Measurements from ENCODE around the gene MST1. TPM values are rescaled to one million over a fixed set of nuclear protein-coding genes. Genes with fewer than 3 reads are reported as not detected.

Gene MST1
- total RNA-seq, 4 donors from 2014 or later = 12.9 to 24.7 (median 17.4) TPM

DNA sequence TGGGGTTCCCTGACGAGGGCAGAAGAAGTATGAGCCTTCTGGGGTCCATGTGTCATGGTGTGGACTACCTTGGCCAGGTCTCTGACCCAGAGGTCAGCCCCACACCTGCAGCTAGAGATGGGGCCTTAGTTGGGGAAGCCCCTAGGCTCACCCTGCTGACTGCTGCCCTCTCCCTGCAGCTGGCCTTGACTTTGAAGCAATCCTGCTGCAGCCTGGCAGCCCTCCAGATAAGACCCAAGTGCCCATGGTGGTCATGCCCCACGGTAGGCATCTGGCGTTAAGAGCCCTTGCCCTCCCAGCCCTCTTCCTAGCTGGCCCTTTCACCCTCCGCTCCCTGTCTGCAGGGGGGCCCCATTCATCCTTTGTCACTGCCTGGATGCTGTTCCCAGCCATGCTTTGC, 7.7 kb downstream of the MST1 start:
- no peak for DNase-seq (ENCODE audit: low spot score in 2 of 2)
- intact Hi-C loops (cut with DNase I; ENCODE audit: low total_unique reads) = no loop called here
- no peak for TF ChIP-seq POLR2A (IDR thresholded peaks at IDR 0.05)
- TF ChIP-seq, protein P1, sequence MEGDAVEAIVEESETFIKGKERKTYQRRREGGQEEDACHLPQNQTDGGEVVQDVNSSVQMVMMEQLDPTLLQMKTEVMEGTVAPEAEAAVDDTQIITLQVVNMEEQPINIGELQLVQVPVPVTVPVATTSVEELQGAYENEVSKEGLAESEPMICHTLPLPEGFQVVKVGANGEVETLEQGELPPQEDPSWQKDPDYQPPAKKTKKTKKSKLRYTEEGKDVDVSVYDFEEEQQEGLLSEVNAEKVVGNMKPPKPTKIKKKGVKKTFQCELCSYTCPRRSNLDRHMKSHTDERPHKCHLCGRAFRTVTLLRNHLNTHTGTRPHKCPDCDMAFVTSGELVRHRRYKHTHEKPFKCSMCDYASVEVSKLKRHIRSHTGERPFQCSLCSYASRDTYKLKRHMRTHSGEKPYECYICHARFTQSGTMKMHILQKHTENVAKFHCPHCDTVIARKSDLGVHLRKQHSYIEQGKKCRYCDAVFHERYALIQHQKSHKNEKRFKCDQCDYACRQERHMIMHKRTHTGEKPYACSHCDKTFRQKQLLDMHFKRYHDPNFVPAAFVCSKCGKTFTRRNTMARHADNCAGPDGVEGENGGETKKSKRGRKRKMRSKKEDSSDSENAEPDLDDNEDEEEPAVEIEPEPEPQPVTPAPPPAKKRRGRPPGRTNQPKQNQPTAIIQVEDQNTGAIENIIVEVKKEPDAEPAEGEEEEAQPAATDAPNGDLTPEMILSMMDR (IDR thresholded peaks at IDR 0.05) = no peak
- WGBS, 2 donors = 75 to 93% methylated on average over 4 of the region's 4 CpGs
- no peak overlapping the region for H3K4me3 ChIP-seq (ENCODE audit: low read depth, poor library complexity, severe bottlenecking)

DNA sequence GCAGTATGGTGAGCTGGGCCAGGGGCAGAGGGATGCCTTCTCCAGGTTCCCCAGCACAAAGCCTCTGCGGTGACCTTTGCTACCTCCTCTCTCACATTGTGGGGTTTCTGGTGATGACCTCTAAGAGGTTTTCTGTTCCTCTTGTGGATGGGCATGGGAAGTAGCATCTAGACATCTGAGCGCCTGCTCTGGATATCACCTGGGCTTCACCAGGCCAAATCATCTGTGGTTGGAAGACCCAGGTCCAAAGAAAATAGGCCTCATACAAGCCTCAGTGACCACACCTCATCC, 8.1 kb downstream of the MST1 start:
- WGBS, 2 donors = 93 to 100% methylated on average over 2 of the region's 2 CpGs
- DNase-seq (ENCODE audit: low spot score in 2 of 2) = no peak
- intact Hi-C loops (cut with DNase I; ENCODE audit: low total_unique reads) = no loop called here
- no peak overlapping the region for H3K4me3 ChIP-seq (ENCODE audit: low read depth, poor library complexity, severe bottlenecking)
- TF ChIP-seq POLR2A (IDR thresholded peaks at IDR 0.05) = no peak

DNA sequence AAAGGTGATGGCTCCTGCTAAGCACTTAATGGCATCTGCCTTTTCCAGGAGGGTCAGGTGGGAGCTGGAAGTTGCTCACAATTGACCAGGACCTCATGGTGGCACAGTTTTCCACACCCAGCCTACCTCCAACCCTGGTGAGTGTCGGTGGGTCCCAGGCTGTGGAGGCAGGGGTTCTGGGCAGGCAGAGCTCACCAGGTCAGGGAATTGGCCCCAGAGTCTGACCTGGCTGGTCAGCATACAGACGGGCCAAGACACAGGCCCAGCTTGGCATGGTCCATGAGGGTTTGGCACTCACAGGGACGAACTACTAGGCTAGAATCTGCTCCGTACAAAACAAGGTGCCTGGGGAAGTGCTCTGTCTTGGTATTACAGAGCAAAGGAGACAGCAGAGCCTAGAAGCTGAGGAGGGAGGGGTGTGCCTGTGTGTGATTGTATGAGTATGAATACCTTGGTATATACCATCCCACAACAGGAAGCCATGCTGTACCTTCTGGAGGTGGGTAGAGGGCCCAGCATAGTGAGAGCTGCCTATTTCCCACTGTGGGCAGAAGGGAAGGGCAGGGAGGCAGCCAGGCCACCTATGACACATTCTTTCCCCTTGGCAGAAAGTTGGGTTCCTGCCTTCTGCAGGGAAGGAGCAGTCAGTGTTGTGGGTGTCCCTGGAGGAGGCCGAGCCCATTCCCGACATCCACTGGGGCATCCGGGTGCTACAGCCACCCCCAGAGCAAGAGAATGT, 8.6 kb downstream of the MST1 start:
- TF ChIP-seq, protein P1 (IDR thresholded peaks at IDR 0.05) = no peak
- no peak for TF ChIP-seq POLR2A (IDR thresholded peaks at IDR 0.05)
- intact Hi-C loops (cut with DNase I; ENCODE audit: low total_unique reads) = no loop called here
- WGBS, 2 donors = 88 to 91% methylated on average over 7 of the region's 7 CpGs
- no peak for DNase-seq (ENCODE audit: low spot score in 2 of 2)
- no peak overlapping the region for H3K4me3 ChIP-seq (ENCODE audit: low read depth, poor library complexity, severe bottlenecking)

DNA sequence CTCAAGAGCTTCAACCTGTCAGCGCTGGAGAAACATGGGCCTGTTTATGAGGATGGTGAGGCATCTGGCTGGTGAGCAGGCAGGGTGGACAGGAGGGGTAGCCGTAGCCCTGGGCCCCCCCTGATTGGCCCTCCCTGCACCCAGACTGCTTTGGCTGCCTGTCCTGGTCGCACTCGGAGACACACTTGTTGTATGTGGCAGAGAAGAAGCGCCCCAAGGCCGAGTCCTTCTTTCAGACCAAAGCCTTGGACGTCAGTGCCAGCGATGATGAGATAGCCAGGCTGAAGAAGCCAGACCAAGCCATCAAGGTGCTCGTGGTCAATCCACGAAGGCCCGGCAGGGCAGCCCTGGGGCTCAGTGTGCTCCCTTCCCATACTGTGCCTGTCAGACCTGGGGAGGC, 13.4 kb downstream of the MST1 start:
- 89 to 91% methylated on average over 5 to 11 of the region's 11 CpGs for WGBS, 2 donors
- TF ChIP-seq, protein P1 (IDR thresholded peaks at IDR 0.05) = no peak
- no peak for TF ChIP-seq POLR2A (IDR thresholded peaks at IDR 0.05)
- intact Hi-C loops (cut with DNase I; ENCODE audit: low total_unique reads) = no loop called here
- DNase-seq (ENCODE audit: low spot score in 2 of 2) = no peak
- no peak overlapping the region for H3K4me3 ChIP-seq (ENCODE audit: low read depth, poor library complexity, severe bottlenecking)

DNA sequence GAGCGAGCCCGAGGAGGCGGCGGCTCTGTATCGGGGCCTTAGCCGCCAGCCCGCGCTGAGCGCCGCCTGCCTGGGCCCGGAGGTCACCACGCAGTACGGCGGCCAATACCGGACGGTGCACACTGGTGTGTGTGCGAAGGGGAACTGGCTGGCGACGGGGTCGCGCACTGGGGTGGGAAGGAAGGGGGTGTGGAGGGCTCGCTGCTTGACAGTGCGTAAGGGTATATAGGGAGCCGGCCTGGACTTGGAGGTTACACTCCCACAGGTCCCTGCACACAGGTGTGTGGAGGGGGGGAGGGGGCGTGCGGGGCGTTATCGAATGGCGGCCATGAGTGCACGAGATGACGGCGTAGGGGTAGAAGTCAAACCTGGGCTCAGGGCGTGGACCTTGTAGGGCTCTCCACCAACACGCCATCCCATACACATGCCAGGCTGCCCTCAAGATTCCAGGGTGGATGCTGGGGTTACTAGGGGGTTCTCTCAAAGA, 14.7 kb downstream of the MST1 start:
- peak in 1 of 2 donors; percentile 24 for DNase-seq (ENCODE audit: low spot score in 2 of 2)
- H3K4me3 ChIP-seq (ENCODE audit: low read depth, poor library complexity, severe bottlenecking) = peak overlapping the region; percentile 67
- TF ChIP-seq, protein P1 (IDR thresholded peaks at IDR 0.05) = no peak
- TF ChIP-seq POLR2A (IDR thresholded peaks at IDR 0.05) = no peak
- WGBS, 2 donors = 7 to 8% methylated on average over 19 to 22 of the region's 34 CpGs
- intact Hi-C loops (cut with DNase I; ENCODE audit: low total_unique reads) = no loop called here

DNA sequence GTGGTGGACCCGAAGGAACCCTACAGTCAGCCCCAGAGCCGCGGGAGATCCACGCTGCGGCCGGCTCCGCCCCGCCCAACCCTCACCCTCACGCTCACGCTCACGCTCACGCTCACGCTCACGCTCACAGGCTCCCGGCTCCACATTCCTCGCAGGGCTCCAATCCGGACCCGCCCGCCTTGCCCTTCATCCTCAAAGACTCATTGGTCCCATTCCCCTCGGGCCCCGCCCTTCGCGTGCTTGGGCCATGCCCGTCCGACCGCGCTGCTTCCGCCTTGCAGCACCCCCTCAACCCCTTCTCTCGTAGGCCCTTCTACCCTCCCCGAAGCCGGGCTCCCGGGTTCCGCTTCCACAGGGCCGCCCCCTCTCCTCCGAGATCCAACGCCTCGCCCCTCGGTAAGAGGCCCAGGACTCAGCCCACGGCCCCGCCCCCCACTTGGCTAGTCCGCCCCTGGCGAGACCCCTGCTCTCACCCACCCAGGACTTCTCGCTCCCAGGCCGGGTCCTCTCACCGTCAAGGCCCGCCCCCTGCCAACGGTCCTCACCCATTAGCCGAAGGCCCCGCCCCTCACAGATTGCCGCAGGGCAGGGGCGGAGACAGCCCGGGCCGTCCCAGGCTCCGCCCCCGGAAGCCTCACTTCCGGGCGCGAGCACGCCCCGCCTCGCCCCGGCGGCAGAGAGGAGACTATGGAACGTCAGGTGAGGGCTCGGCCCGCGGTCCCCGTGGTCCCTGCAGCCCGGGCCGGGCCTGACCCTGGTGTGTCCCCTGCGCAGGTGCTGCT, 15.4 kb downstream of the MST1 start, which contains the start of gene APEH:
TSS of gene APEH (plus strand) at position 637 of the 782 bp plus-strand sequence. CDS start at position 688, 51 bp downstream.
- WGBS, 2 donors = 1 to 2% methylated on average over 62 to 65 of the region's 71 CpGs
- TF ChIP-seq, protein P1 (IDR thresholded peaks at IDR 0.05) = no peak
- TF ChIP-seq POLR2A (IDR thresholded peaks at IDR 0.05) = no peak

More for the DNA sequence above, 15.4 kb downstream of the MST1 start, which contains the start of gene APEH:
- intact Hi-C loops (cut with DNase I; ENCODE audit: low total_unique reads) = no loop called here
- DNase-seq (ENCODE audit: low spot score in 2 of 2) = peak; percentile 93 to 99
- peak within 1 kb of the TSS; percentile 67 for H3K4me3 ChIP-seq (ENCODE audit: low read depth, poor library complexity, severe bottlenecking)
